GM12878 (cell line): ENCODE measurements around the gene GPN1. TPM values are rescaled to one million over a fixed set of nuclear protein-coding genes. Genes with fewer than 3 reads are reported as not detected.

ENCODE experiments used
- ATAC-seq: fragments of 200-7000 bp; cut with Tn5 transposase; 3 replicates; pipeline ENCODE4 v1.9.1; 2020; ENCODE audit warnings: mild to moderate bottlenecking, moderate library complexity
- BruUV-seq: library from RNA; stranded (reverse); fragments of 400-500 nt; replicated peaks from 2 replicates; lab custom pipeline; 2021; lab: Mats Ljungman, UMichigan
- CTCF ChIA-PET: fragments of 300-600 bp; sonication (Branson Sonifier 250); formaldehyde crosslinking; extraction: SDS; loops from one replicate; lab custom pipeline; 2021; ENCODE audit warnings: inconsistent platforms; lab: Yijun Ruan, JAX
- POLR2A ChIA-PET: fragments of 350-600 bp; formaldehyde crosslinking; extraction: SDS; loops from one replicate; lab custom pipeline; 2021; ENCODE audit warnings: inconsistent platforms; lab: Charles Lee
- RAD21 ChIA-PET: fragments of 300-600 bp; sonication (Branson Sonifier 250); formaldehyde crosslinking; loops from one replicate; lab custom pipeline; 2023; ENCODE audit warnings: antibody characterized with exemption; ENCODE audit not compliant: unreplicated experiment; lab: Charles Lee
- SMC1A ChIA-PET: fragments of 300-600 bp; sonication (Branson Sonifier 250); formaldehyde crosslinking; loops from one replicate; lab custom pipeline; 2023; ENCODE audit not compliant: unreplicated experiment, uncharacterized antibody; lab: Charles Lee
- DNase-seq: peaks from one replicate; pipeline ENCODE4 v3.0.0-alpha.2; 2011; ENCODE audit warnings: low read depth, low spot score
- FAIRE-seq: peaks from 3 replicates; lab custom pipeline; 2011; peaks lifted over from hg19 to GRCh38; lab: Jason Lieb, UNC
- H2AFZ ChIP-seq: 2 replicates; pipeline ENCODE4 v1.6.0; 2011; ENCODE audit warnings: low read depth, low read length, control low read depth; ENCODE audit not compliant: control insufficient read depth
- H3K27ac ChIP-seq: 2 replicates; pipeline ENCODE4 v1.5.1; 2011; ENCODE audit warnings: control low read depth; ENCODE audit not compliant: control insufficient read depth, insufficient read depth
- H3K27me3 ChIP-seq, 2 experiments: replicated peaks in 1 of 2; 2 replicates each; pipeline versions ENCODE4 v1.6.0 to v1.6.1; 2011; ENCODE audit warnings: low read length in 1 of 2; ENCODE audit not compliant: control insufficient read depth in 2 of 2, insufficient read depth in 2 of 2
- H3K36me3 ChIP-seq, 2 experiments: 2 replicates each; pipeline ENCODE4 v1.5.1; 2011; ENCODE audit warnings: low read length in 1 of 2; ENCODE audit not compliant: control insufficient read depth in 2 of 2, insufficient read depth in 2 of 2
- H3K4me1 ChIP-seq: 2 replicates; pipeline ENCODE4 v1.6.1; 2011; ENCODE audit warnings: mild to moderate bottlenecking, low read length, moderate library complexity, mixed read lengths; ENCODE audit not compliant: control insufficient read depth, insufficient read depth
- H3K4me2 ChIP-seq: 2 replicates; pipeline ENCODE4 v1.6.0; 2011; ENCODE audit warnings: control low read depth; ENCODE audit not compliant: control insufficient read depth, insufficient read depth
- H3K4me3 ChIP-seq: fragments of 200-600 bp; sonication (generic); 2 replicates; pipeline ENCODE4 v1.5.1; 2016
- H3K79me2 ChIP-seq: 2 replicates; pipeline ENCODE4 v1.6.0; 2011; ENCODE audit warnings: low read length; ENCODE audit not compliant: control insufficient read depth, insufficient read depth
- H3K9ac ChIP-seq: 2 replicates; pipeline ENCODE4 v1.8.0; 2011; ENCODE audit warnings: low read length, control low read depth, mixed read lengths; ENCODE audit not compliant: control insufficient read depth, insufficient read depth
- H3K9me3 ChIP-seq: replicated peaks from 3 replicates; pipeline ENCODE4 v1.5.1; 2011; ENCODE audit warnings: mild to moderate bottlenecking, low read length; ENCODE audit not compliant: control insufficient read depth, insufficient read depth
- H4K20me1 ChIP-seq: 2 replicates; pipeline ENCODE4 v1.6.0; 2011; ENCODE audit not compliant: control insufficient read depth, insufficient read depth
- BCL11A ChIP-seq: IDR thresholded peaks from 2 replicates; pipeline ENCODE4 v1.6.1; 2011; ENCODE audit warnings: low read depth, low read length
- CHD2 ChIP-seq: IDR thresholded peaks from 2 replicates; pipeline ENCODE4 v1.6.1; 2011; ENCODE audit warnings: low read depth, low read length, improper control_type of control experiment, borderline replicate concordance
- CREB1 ChIP-seq: IDR thresholded peaks from 2 replicates; pipeline ENCODE4 v1.6.1; 2012; ENCODE audit warnings: low read depth, mild to moderate bottlenecking, inconsistent platforms
- CREM ChIP-seq: IDR thresholded peaks from 2 replicates; pipeline ENCODE4 v1.6.1; 2014; ENCODE audit warnings: antibody characterized with exemption, low read depth
- FOS ChIP-seq: IDR thresholded peaks from 3 replicates; pipeline ENCODE4 v1.6.1; 2011; ENCODE audit warnings: borderline replicate concordance; ENCODE audit not compliant: insufficient read length; ENCODE audit errors: extremely low read depth
- IKZF2 ChIP-seq, 2 experiments: fragments of 450-650 bp; IDR thresholded peaks; 2 replicates each; pipeline ENCODE4 v1.6.1; 2017; ENCODE audit warnings: mild to moderate bottlenecking in 2 of 2, moderate library complexity in 2 of 2
- LARP7 ChIP-seq: fragments of 450-650 bp; IDR thresholded peaks from 2 replicates; pipeline ENCODE4 v1.6.1; 2017; ENCODE audit warnings: mild to moderate bottlenecking
- NBN ChIP-seq: fragments of 450-650 bp; IDR thresholded peaks from 2 replicates; pipeline ENCODE4 v1.6.1; 2016
- NRF1 ChIP-seq: conservative IDR thresholded peaks from 2 replicates; pipeline ENCODE4 v1.6.1; 2011; ENCODE audit warnings: mild to moderate bottlenecking, low read depth, low read length, improper control_type of control experiment
- PML ChIP-seq: IDR thresholded peaks from 2 replicates; pipeline ENCODE4 v1.6.1; 2012; ENCODE audit warnings: low read length, inconsistent platforms
- RCOR1 ChIP-seq: conservative IDR thresholded peaks from 2 replicates; pipeline ENCODE4 v1.6.1; 2012; ENCODE audit warnings: low read depth, low read length, improper control_type of control experiment
- TARDBP ChIP-seq: IDR thresholded peaks from 2 replicates; pipeline ENCODE4 v1.6.1; 2016; ENCODE audit warnings: borderline replicate concordance
- TCF12 ChIP-seq: IDR thresholded peaks from 2 replicates; pipeline ENCODE4 v1.6.1; 2011; ENCODE audit warnings: low read depth, mild to moderate bottlenecking, low read length
- YBX1 ChIP-seq: fragments of 450-650 bp; IDR thresholded peaks from 2 replicates; pipeline ENCODE4 v1.6.1; 2016; ENCODE audit warnings: antibody characterized with exemption
- ZNF217 ChIP-seq: fragments of 450-650 bp; IDR thresholded peaks from 2 replicates; pipeline ENCODE4 v1.6.1; 2017; ENCODE audit warnings: antibody characterized with exemption, mild to moderate bottlenecking
- ZNF384 ChIP-seq: IDR thresholded peaks from 2 replicates; pipeline ENCODE4 v1.6.1; 2012; ENCODE audit warnings: low read depth, mild to moderate bottlenecking, low read length, improper control_type of control experiment, borderline replicate concordance
- in situ Hi-C: fragments of 300-500 bp; cut with MboI; formaldehyde crosslinking; loops from 9 replicates; pipeline ENCODE4 v1.14.3; 2018; ENCODE audit warnings: mixed read lengths
- intact Hi-C: fragments of 100-400 bp; cut with micrococcal nuclease; formaldehyde crosslinking; loops from one replicate; pipeline ENCODE4 v1.14.2; 2022; ENCODE audit not compliant: unreplicated experiment
- polyA plus RNA-seq, 11 experiments: library from polyadenylated mRNA; depleted of rRNA in 4 of 11; unstranded in 6 of 11; stranded (reverse) in 5 of 11; fragments of >200 nt; fragmentation: Nextera tagmentation in 4 of 11; fragmentation: Illumina TruSeq in 1 of 11; extraction: Ambion mirVana in 4 of 11; extraction: Trizol in 1 of 11; gene quantifications; 1 replicate in 1 of 11; 2 replicates in 10 of 11; pipeline versions ENCODE4 v1.2.1 to v1.2.3, GENCODE V29; 2011 to 2016; ENCODE audit warnings: inconsistent platforms in 2 of 11, missing spikeins in 2 of 11, low read depth in 1 of 11
- total RNA-seq, 4 experiments: library from RNA; depleted of rRNA in 3 of 4; stranded (reverse); fragments of >200 nt in 3 of 4; fragmentation: Illumina TruSeq in 1 of 4; extraction: Trizol in 1 of 4; gene quantifications; 2 replicates each; pipeline versions ENCODE4 v1.2.1 to v1.2.3, GENCODE V29; 2013 to 2021
- TF ChIP-seq, protein P1 (sequence below): fragments of 450-650 bp; IDR thresholded peaks from 2 replicates; pipeline ENCODE4 v1.6.1; 2016; ENCODE audit warnings: mild to moderate bottlenecking
- TF ChIP-seq, protein P2 (sequence below): IDR thresholded peaks from 2 replicates; pipeline ENCODE4 v1.6.1; 2012; ENCODE audit warnings: low read depth, low read length, improper control_type of control experiment
- TF ChIP-seq, protein P3 (sequence below): fragments of 450-650 bp; IDR thresholded peaks from 2 replicates; pipeline ENCODE4 v1.6.1; 2017; ENCODE audit warnings: mild to moderate bottlenecking

GPN1 gene
- total and polyA plus RNA-seq, 10 of the 15 experiments (the other 5 are each of a cell fraction or from before 2014, with no cell fraction given), result 32.1 to 108 (median 60.4) TPM

DNA sequence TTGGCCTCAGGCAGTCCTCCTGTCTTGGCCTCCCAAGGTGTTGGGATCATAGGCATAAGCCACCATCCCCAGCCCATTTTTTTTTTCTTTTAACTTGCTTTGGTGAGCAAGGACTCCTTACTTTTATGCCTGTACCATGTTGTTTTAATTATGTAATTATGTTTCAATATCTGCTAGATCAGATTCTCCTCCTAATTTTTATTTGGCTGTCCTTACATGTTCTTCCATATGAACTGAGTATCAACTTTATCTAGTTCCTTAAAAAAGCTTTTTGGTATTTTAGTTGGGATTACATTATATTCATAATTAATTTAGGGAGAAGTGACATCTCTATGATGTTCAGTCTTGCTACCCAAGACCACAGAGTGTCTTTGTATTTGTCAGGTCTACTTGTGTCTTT lies 16.3 kb downstream of the GPN1 start (continued):
- TF ChIP-seq, protein P1, sequence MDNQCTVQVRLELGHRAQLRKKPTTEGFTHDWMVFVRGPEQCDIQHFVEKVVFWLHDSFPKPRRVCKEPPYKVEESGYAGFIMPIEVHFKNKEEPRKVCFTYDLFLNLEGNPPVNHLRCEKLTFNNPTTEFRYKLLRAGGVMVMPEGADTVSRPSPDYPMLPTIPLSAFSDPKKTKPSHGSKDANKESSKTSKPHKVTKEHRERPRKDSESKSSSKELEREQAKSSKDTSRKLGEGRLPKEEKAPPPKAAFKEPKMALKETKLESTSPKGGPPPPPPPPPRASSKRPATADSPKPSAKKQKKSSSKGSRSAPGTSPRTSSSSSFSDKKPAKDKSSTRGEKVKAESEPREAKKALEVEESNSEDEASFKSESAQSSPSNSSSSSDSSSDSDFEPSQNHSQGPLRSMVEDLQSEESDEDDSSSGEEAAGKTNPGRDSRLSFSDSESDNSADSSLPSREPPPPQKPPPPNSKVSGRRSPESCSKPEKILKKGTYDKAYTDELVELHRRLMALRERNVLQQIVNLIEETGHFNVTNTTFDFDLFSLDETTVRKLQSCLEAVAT, result no peak

DNA sequence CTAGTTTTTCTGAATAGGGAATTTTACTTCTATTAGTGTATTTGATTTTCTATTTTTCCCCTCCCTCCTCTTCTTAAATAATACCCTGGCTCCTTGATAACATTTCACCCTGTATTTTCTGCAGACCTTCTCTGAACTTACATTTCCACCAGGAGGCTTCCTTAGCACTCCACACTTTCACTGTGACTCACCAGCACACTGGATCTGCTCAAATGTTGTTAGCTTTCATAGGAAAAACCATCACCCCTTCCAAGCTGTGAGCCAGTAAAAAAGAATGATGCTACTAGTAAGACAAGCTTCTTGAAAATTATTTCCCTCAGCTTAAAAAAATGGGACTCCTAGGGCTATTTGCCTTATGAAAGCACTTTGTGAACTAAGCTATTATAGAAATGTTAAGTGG lies 18.4 kb downstream of the GPN1 start:
- no peaks in the 10 kb centered on the region for H4K20me1 ChIP-seq
- FAIRE-seq (no peak), ATAC-seq (no peak), DNase-seq (no peak)
- POLR2A ChIA-PET, result no interaction called here
- no peaks in the 10 kb centered on the region for H3K4me1 ChIP-seq
- RAD21 ChIA-PET, result interaction anchor here (1.2 to 1.3 kb wide), 2 partner anchors 11 to 19 kb away, joined by 3 read pairs; no protein-coding TSS in a partner anchor
- intact Hi-C loops, result no loop called here
- H3K27ac ChIP-seq, result no peak overlapping the region
- TF ChIP-seq NRF1, result no peak
- no peak for TF ChIP-seq PML
- TF ChIP-seq, protein P2, sequence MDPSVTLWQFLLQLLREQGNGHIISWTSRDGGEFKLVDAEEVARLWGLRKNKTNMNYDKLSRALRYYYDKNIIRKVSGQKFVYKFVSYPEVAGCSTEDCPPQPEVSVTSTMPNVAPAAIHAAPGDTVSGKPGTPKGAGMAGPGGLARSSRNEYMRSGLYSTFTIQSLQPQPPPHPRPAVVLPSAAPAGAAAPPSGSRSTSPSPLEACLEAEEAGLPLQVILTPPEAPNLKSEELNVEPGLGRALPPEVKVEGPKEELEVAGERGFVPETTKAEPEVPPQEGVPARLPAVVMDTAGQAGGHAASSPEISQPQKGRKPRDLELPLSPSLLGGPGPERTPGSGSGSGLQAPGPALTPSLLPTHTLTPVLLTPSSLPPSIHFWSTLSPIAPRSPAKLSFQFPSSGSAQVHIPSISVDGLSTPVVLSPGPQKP, result no peak
- TF ChIP-seq RCOR1, result no peak
- no peak for TF ChIP-seq CREM
- TF ChIP-seq, protein P3, sequence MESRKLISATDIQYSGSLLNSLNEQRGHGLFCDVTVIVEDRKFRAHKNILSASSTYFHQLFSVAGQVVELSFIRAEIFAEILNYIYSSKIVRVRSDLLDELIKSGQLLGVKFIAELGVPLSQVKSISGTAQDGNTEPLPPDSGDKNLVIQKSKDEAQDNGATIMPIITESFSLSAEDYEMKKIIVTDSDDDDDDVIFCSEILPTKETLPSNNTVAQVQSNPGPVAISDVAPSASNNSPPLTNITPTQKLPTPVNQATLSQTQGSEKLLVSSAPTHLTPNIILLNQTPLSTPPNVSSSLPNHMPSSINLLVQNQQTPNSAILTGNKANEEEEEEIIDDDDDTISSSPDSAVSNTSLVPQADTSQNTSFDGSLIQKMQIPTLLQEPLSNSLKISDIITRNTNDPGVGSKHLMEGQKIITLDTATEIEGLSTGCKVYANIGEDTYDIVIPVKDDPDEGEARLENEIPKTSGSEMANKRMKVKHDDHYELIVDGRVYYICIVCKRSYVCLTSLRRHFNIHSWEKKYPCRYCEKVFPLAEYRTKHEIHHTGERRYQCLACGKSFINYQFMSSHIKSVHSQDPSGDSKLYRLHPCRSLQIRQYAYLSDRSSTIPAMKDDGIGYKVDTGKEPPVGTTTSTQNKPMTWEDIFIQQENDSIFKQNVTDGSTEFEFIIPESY, result no peak
- TF ChIP-seq, protein P1, result no peak
- no peak for TF ChIP-seq BCL11A
- TF ChIP-seq LARP7, result no peak
- TF ChIP-seq CHD2, result no peak
- TF ChIP-seq ZNF384, result no peak
- TF ChIP-seq TARDBP, result no peak
- TF ChIP-seq CREB1, result no peak
- TF ChIP-seq IKZF2 (IDR thresholded peaks at IDR 0.05), result no peak
- TF ChIP-seq YBX1, result no peak
- no peak for TF ChIP-seq FOS
- no peak for TF ChIP-seq NBN
- no peak for TF ChIP-seq ZNF217
- TF ChIP-seq TCF12, result no peak
- no peaks in the 10 kb centered on the region for H3K27me3 ChIP-seq
- CTCF ChIA-PET, result interaction anchor here (0.9 to 2.4 kb wide), 2 partner anchors 35 to 57 kb away, joined by 3 to 14 read pairs; no protein-coding TSS in a partner anchor
- SMC1A ChIA-PET, result interaction anchor here (1.1 to 1.8 kb wide), 2 partner anchors 11 to 36 kb away, joined by 3 to 4 read pairs; no protein-coding TSS in a partner anchor
- H3K36me3 ChIP-seq, result peaks cover 2 to 29% of the 10 kb centered on the region in 2 experiments; a peak in 3 of 4 replicates
- in situ Hi-C loops, result no loop called here
- BruUV-seq, result no TSS peak
- no peaks in the 10 kb centered on the region for H3K9me3 ChIP-seq
- H3K79me2 ChIP-seq, result no peaks in the 10 kb centered on the region
- no peak overlapping the region for H3K4me3 ChIP-seq
- no peak overlapping the region for H3K9ac ChIP-seq
- H3K4me2 ChIP-seq, result no peak overlapping the region
- no peak overlapping the region for H2AFZ ChIP-seq
